Measurements from ENCODE around the gene FPGS. TPM values are rescaled to one million over a fixed set of nuclear protein-coding genes. Genes with fewer than 3 reads are reported as not detected.

FPGS gene
- total and polyA plus RNA-seq, 4 donors: 20.4 to 61.1 (median 42.7) TPM

DNA sequence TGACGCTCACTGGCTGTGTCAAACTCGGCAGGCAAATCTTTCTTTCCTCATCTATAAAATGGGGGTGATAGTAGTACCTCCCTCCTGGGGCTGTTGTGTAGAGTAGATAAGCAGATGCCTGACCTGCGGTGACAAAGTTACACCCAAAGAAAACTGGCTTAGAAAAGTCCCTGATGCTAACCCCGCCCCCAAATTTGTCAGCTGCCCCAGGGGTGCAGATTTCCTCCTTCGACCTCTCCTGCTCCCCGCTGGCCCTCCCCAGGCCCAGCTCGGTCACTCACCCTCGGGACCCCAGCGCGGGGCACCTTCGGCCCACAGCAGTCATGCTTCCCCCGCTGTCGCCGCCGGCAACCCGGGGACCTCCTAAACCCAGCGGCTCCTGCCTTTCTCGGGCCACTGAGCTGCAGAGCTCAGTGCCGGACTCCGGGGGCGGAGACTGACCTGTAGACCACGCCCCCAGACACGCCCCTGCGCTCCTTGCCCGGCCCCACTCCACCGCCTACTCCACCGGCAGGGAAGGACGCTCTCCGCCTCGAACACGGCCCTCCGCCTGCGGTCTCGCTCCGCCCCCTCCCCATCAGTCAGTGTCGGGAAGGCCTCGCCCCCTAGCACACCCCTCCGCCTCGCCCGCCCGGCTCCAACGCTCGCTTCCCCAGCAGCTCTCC lies 31.6 kb upstream of the FPGS start:
- Histone ChIP-seq H3K4me3 (ENCODE audit: low read depth in 1 of 3, low read length in 3 of 3) (peak overlapping the region; percentile 49 to 61 (median 54)), H3K36me3 (ENCODE audit: control insufficient read depth in 4 of 4, insufficient read depth in 3 of 4, low read depth in 1 of 4, low read length in 3 of 4) (no peaks in the 10 kb centered on the region), H3K27me3 (ENCODE audit: control insufficient read depth in 4 of 4, insufficient read depth in 4 of 4, low read length in 3 of 4) (no peaks in the 10 kb centered on the region), H3K4me1 (ENCODE audit: control insufficient read depth in 4 of 4, insufficient read depth in 4 of 4, low read length in 3 of 4) (peaks cover 0 to 10% (median 8%) of the 10 kb centered on the region in 4 donors), H3K27ac (ENCODE audit: low read depth in 1 of 2, low read length in 2 of 2) (peak overlapping the region; percentile 30 to 68), H3K9me3 (ENCODE audit: control insufficient read depth in 4 of 4, low read length in 3 of 4) (no peaks in the 10 kb centered on the region), H3K9ac (ENCODE audit: low read depth in 1 of 2, low read length in 2 of 2) (peak overlapping the region; percentile 38 to 39)
- DNase-seq (ENCODE audit: low spot score): peak; percentile 98
- WGBS: 3% methylated on average over 43 of the region's 43 CpGs
- TF ChIP-seq EGR1 (IDR thresholded peaks at IDR 0.05; ENCODE audit: low read depth in 2 of 2): peak; percentile 82 to 87
- no peak for TF ChIP-seq FOXA2 (IDR thresholded peaks at IDR 0.05)
- TF ChIP-seq, protein P1, sequence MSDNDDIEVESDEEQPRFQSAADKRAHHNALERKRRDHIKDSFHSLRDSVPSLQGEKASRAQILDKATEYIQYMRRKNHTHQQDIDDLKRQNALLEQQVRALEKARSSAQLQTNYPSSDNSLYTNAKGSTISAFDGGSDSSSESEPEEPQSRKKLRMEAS (IDR thresholded peaks at IDR 0.05): no peak
- no peak for TF ChIP-seq GABPA (IDR thresholded peaks at IDR 0.05 in 1 of 2, conservative IDR thresholded peaks at IDR 0.05 in 1 of 2)
- TF ChIP-seq SP1 (IDR thresholded peaks at IDR 0.05): peak; percentile 94
- TF ChIP-seq HNF4G (IDR thresholded peaks at IDR 0.05): no peak
- peak; percentile 66 for TF ChIP-seq YY1 (IDR thresholded peaks at IDR 0.05)
- TF ChIP-seq RXRA (IDR thresholded peaks at IDR 0.05): peak; percentile 8 to 37
- TF ChIP-seq NR2F2 (IDR thresholded peaks at IDR 0.05): no peak
- TF ChIP-seq, protein P2, sequence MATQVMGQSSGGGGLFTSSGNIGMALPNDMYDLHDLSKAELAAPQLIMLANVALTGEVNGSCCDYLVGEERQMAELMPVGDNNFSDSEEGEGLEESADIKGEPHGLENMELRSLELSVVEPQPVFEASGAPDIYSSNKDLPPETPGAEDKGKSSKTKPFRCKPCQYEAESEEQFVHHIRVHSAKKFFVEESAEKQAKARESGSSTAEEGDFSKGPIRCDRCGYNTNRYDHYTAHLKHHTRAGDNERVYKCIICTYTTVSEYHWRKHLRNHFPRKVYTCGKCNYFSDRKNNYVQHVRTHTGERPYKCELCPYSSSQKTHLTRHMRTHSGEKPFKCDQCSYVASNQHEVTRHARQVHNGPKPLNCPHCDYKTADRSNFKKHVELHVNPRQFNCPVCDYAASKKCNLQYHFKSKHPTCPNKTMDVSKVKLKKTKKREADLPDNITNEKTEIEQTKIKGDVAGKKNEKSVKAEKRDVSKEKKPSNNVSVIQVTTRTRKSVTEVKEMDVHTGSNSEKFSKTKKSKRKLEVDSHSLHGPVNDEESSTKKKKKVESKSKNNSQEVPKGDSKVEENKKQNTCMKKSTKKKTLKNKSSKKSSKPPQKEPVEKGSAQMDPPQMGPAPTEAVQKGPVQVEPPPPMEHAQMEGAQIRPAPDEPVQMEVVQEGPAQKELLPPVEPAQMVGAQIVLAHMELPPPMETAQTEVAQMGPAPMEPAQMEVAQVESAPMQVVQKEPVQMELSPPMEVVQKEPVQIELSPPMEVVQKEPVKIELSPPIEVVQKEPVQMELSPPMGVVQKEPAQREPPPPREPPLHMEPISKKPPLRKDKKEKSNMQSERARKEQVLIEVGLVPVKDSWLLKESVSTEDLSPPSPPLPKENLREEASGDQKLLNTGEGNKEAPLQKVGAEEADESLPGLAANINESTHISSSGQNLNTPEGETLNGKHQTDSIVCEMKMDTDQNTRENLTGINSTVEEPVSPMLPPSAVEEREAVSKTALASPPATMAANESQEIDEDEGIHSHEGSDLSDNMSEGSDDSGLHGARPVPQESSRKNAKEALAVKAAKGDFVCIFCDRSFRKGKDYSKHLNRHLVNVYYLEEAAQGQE (IDR thresholded peaks at IDR 0.05): peak; percentile 63
- TF ChIP-seq ZBTB33 (IDR thresholded peaks at IDR 0.05): no peak
- no peak for TF ChIP-seq HNF4A (conservative IDR thresholded peaks at IDR 0.05)
- peak; percentile 34 to 59 for TF ChIP-seq RAD21 (IDR thresholded peaks at IDR 0.05)
- no peak for TF ChIP-seq TAF1 (conservative IDR thresholded peaks at IDR 0.05)
- TF ChIP-seq FOXA1 (IDR thresholded peaks at IDR 0.05): peak; percentile 22
- peak in 1 of 2 donors; percentile 18 for TF ChIP-seq JUND (IDR thresholded peaks at IDR 0.05)
- TF ChIP-seq ATF3 (IDR thresholded peaks at IDR 0.05): no peak
- no peak for TF ChIP-seq CTCF (IDR thresholded peaks at IDR 0.05; ENCODE audit: low read depth, low read length, missing input control)

All from liver (tissue), 9 donors.